Stimulated activated CD4-positive, alpha-beta T cell treated with anti-CD3 and anti-CD28 coated beads, Interleukin-2, amount 100 ng/mL, for 4 hours (primary cell): ENCODE data around the gene ITGA11.

Source experiments
- DNase-seq: peaks from one replicate; pipeline ENCODE4 v3.0.0-alpha.2; 2020; ENCODE audit warnings: low read depth

The ITGA11 gene

DNA sequence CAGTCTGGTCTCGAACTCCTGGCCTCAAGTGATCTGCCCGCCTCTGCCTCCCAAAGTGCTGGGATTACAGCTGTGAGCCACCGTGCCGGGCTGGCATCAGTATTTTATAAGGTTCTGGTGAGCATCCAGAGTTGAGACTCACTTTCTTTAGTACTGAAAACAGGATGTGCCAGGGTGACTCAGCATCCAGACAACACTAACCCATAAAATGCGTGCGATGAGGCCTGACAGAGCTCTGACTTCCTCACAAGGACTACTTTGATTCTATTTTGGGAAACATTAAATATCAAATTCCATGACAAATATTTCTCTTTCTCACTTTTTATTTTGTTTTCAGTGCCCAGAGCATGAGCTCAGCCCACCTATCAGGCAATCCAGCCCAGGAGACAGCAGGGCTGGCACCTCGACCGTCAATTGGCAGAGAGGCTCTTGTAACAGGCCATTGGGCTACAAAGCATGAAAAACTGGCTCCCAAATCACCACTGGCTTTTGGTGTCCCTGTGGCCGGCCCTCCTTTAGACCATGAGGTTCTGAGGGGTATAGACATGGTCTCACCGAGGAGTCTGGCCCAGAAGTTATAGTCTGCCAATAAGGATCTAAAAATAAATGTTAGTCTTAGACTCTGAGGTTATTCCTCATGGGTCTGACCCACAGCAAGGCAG is 79.4 kb downstream of the ITGA11 start:
- peak; percentile 28 for DNase-seq

DNA sequence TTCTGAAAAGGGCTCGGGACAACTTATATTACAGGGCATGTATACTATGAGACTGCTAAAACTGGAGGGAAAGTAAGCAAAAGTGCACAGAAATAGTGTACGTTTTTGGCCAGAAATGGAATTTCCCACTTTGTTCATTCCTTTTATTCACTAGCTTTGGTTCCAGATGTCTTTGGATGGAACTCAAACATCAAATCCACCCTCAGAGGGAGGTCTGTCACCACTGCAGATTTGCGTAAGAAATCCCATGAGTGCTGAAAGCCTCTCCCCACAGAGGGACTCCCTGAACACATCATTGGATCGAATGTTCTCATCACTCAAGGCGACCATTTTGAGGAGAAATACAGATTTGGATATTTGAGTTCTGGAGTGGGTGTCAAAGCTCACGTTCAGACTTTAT is 82.8 kb downstream of the ITGA11 start:
- no peak for DNase-seq

- no peak for DNase-seq
Measured at GRCh38 chr15:68348606-68349005, 83.4 kb downstream of the ITGA11 start.

- peak; percentile 22 for DNase-seq
Measured at GRCh38 chr15:68348081-68348480, 83.9 kb downstream of the ITGA11 start.

DNA sequence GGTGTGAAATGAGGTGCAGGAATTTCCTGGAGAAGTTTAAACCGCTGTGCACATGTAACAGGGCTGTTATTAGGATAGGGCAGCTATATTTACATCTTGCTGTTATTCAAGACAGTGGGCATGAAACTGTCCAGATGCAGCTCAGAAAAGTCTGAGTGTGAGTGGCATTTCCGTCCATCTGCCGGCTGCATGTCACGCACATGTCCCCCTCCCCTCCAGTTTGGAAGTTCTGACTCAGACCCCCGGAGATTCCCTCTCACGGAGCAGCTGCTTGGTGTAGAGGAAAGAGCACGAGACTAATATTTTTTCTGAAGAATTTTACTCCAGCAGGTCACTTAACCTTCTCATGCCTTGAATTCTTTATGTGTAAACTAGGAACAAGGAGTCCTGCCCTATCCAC is 84.6 kb downstream of the ITGA11 start:
- DNase-seq, result no peak

GRCh38 chr15:68346979-68347378 is 85.0 kb downstream of the ITGA11 start:
- no peak for DNase-seq

DNA sequence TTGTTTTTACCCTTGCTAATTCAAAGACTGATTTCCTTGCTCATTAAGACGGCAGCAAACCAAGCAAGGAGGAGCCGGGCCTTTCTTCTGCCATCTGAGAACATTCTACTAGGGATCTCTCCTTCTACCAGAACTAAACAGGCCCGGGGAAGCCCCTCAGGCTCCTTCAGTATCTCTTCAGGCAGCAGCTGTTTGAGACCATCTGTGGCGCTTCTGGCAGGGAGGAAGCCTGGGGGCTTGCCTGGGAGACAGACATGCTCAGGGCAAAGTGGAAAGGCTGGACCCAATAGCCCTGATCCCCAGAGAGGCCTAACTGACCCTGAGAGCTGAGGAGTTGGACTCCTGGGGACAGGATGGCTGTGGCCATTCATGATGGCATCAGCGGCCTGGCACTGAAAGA is 86.5 kb downstream of the ITGA11 start:
- DNase-seq, result no peak

- no peak for DNase-seq
Measured at GRCh38 chr15:68344600-68344999, 87.4 kb downstream of the ITGA11 start.

- DNase-seq, result no peak
Measured at GRCh38 chr15:68343579-68344225, 88.3 kb downstream of the ITGA11 start.

GRCh38 chr15:68341760-68342725 is 89.9 kb downstream of the ITGA11 start:
- no peak for DNase-seq

GRCh38 chr15:68340726-68341671 is 91.0 kb downstream of the ITGA11 start:
- no peak for DNase-seq

DNA sequence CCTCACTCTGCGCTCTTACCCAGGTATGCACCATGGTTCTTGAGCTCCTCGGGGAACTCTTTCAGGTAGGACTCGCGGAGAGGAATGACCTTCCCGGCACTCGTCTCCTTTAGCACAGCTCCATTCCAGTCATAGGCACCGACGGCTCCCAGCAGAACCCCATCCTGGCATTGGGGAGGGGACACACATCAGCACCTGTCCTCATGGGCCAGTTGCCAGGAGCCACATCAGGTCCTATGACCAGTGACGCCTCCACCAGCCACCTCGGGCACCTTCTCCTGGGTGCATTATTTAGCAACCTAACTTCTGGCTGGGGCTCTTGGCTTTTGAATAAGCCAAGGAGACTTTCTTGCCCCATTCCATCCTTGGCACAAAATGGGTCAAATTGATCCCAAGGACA is 92.5 kb downstream of the ITGA11 start:
- no peak for DNase-seq

DNA sequence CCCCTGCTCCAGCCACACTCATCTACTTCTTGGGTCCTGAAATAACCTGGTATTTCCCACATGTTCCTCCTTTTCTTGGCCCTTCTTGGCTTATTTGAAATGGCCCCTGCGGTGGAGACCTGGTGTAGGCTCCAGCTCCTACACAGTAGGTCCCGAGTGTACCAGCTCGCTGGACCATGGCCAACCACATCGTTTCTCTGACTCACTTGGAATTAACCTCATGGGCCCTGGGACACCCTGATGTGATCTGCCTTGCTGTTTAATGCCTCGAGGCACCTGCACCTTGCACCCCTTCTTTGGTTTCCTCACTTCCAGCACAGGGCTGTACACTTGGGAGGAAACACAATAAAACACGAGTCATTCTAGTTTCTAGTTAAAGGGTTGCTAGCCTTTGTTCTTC is 94.1 kb downstream of the ITGA11 start:
- no peak for DNase-seq

GRCh38 chr15:68336516-68336915 is 95.4 kb downstream of the ITGA11 start:
- DNase-seq, result no peak

DNA sequence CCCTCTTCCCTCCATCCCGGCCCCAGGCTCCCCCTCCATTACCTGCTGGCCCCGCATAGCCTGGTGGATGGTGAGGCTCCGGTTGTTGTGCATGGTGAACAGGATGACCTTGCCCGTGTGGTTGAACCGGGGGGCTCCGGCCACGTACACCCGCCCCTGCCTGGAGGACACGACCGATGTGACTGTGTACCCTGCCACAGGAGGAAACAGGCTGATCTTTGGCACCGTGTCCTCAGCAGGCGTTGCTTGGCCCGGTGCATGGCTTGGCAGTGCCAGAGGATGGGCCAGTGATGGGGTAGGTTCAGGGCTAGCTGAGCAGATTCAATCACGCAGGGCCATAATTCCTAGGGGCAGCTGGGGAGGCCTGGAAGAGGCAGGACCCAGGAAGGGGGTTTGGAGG is 96.3 kb downstream of the ITGA11 start:
- no peak for DNase-seq

DNA sequence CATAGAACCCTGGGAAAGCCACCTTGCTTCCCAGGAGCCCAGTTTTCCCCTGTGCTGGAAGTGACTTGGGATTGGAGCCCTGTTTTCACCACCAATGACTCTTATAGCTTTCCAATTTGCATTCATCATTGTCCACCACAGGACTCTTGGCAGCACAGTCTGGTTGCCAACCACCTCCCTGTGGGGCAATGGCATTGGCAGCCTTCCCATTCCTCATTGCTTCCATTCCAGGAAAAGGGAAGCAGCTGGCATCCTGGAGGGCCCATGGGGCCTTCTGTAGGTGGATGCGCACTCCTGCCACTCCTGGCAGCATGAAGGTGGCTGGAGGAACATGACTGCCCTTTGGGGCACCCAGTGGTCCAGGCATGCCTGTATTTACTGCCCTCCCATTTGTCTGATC is 96.7 kb downstream of the ITGA11 start:
- no peak for DNase-seq

DNA sequence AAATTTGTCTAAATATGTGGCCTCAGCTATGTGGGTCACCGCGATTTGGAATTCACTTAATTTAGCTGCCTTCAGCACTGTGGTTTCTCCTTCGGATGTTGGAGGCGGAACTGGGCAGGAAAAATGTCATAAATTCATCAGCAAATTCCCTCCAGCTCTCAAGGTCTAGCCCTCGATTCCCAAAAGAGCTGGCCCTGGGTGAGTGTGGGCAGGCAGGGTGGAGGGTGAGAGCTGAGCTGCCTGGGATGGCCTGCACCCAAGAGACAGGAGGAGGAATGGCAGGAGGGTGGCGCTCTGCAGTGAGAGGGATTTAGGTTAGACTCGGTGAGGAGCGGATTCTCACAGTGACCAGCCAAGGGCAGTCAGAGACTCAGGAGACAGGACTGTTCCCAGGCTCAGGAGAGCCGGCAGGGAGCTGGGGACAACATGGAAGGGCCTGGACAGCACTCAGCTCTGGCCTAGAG is 97.3 kb downstream of the ITGA11 start:
- no peak for DNase-seq

DNA sequence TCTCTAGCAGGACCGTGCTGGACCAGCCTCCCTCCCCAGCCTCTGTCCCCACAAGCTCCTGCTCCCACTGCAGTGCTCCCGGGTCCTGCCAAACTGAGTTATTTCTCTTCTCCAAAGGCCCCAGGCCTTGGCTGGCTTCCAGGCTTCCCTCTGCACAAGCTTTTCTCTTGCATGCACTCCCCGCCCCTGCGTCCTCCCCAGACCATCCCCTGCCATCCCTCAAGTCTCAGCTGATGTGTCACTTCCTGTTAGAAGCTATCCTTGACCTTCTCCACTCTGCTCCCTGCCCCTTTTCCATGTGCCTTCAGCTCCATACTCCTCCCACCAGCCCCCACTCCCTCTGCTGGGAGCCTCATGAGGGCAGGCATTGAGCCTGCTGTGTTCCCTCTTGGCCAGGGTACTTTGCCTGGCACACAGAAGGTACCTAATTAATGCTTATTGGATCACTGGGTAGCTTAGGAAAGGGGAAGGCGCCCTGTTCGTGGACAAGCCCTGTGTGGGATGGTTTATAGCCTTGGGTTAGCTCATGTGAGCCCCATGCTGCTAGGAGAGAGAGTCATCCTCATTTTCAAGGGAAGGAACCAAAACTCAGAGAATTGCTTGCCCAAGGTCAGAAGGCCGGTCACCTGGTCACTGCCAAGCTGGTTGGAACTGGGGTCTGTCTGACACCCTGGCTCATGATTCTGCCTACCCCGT is 98.0 kb downstream of the ITGA11 start:
- no peak for DNase-seq

GRCh38 chr15:68332266-68332665 is 99.7 kb downstream of the ITGA11 start:
- no peak for DNase-seq

- DNase-seq, result no peak
Measured at GRCh38 chr15:68330901-68331300, 101.1 kb downstream of the ITGA11 start.

DNA sequence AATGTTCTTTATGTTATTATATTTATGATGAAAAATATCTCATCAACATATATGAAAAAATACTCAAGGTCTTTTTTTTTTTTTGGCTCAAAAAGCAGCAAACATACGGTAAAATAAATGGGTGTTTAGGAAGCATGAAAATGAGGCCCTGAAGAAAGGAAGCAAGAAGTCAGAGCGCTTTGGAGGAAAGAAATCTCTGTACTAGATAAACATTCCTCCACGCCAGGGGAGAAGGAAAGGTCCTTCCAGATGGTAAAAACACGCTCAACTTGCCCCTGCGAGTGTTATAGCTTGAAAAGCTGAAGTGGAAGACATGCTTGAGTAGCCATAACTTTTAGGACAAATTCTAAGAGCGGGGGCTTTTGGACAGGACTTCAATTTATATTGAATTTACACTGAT is 101.5 kb downstream of the ITGA11 start:
- no peak for DNase-seq
